ENCODE measurements around the gene NNAT. TPM values are rescaled to one million over a fixed set of nuclear protein-coding genes. Genes with fewer than 3 reads are reported as not detected.
A peak's percentile ranks its signal among the peaks of the same experiment; 100 is the strongest.

NNAT gene
- total RNA-seq, 2 experiments from 2014 or later: 0.23 to 0.36 TPM

- H3K4me1 Mint-ChIP-seq: no peaks in the 10 kb centered on the region
- no peak overlapping the region for H3K4me3 Mint-ChIP-seq
- no peak overlapping the region for H3K27ac Mint-ChIP-seq
- H3K27me3 Mint-ChIP-seq: peaks cover 19% of the 10 kb centered on the region
- no peak for DNase-seq
- no peaks in the 10 kb centered on the region for H3K36me3 Mint-ChIP-seq
- no peaks in the 10 kb centered on the region for H3K9me3 Mint-ChIP-seq
These were observed 37.7 kb downstream of the NNAT start for GRCh38 chr20:37558779-37559178.

- Mint-ChIP-seq H3K27me3 (peaks cover 25% of the 10 kb centered on the region), H3K4me1 (no peaks in the 10 kb centered on the region), H3K27ac (no peak overlapping the region), H3K4me3 (no peak overlapping the region), H3K36me3 (no peaks in the 10 kb centered on the region), H3K9me3 (no peaks in the 10 kb centered on the region)
- no peak for DNase-seq
These were observed 38.4 kb downstream of the NNAT start for GRCh38 chr20:37559312-37560027.

GRCh38 chr20:37560629-37561028, 39.6 kb downstream of the NNAT start:
- no peak for DNase-seq
- H3K27me3 Mint-ChIP-seq: peaks cover 37% of the 10 kb centered on the region
- no peaks in the 10 kb centered on the region for H3K4me1 Mint-ChIP-seq
- H3K27ac Mint-ChIP-seq: no peak overlapping the region
- no peak overlapping the region for H3K4me3 Mint-ChIP-seq
- no peaks in the 10 kb centered on the region for H3K36me3 Mint-ChIP-seq
- no peaks in the 10 kb centered on the region for H3K9me3 Mint-ChIP-seq

- Mint-ChIP-seq H3K4me1 (no peaks in the 10 kb centered on the region), H3K9me3 (no peaks in the 10 kb centered on the region), H3K27ac (no peak overlapping the region), H3K4me3 (no peak overlapping the region), H3K27me3 (peaks cover 44% of the 10 kb centered on the region), H3K36me3 (no peaks in the 10 kb centered on the region)
- no peak for DNase-seq
These were observed 41.8 kb downstream of the NNAT start for GRCh38 chr20:37562695-37563480.

GRCh38 chr20:37564016-37564387, 43.0 kb downstream of the NNAT start:
- no peak overlapping the region for H3K4me3 Mint-ChIP-seq
- peaks cover 54% of the 10 kb centered on the region for H3K27me3 Mint-ChIP-seq
- no peaks in the 10 kb centered on the region for H3K36me3 Mint-ChIP-seq
- DNase-seq: no peak
- no peaks in the 10 kb centered on the region for H3K9me3 Mint-ChIP-seq
- no peak overlapping the region for H3K27ac Mint-ChIP-seq
- no peaks in the 10 kb centered on the region for H3K4me1 Mint-ChIP-seq

GRCh38 chr20:37564388-37565133, 43.5 kb downstream of the NNAT start:
- Mint-ChIP-seq H3K27me3 (peaks cover 60% of the 10 kb centered on the region), H3K36me3 (no peaks in the 10 kb centered on the region), H3K4me1 (no peaks in the 10 kb centered on the region), H3K4me3 (no peak overlapping the region), H3K9me3 (no peaks in the 10 kb centered on the region), H3K27ac (no peak overlapping the region)
- DNase-seq: peak; percentile 50

- Mint-ChIP-seq H3K4me1 (no peaks in the 10 kb centered on the region), H3K9me3 (no peaks in the 10 kb centered on the region), H3K27ac (no peak overlapping the region), H3K27me3 (peaks cover 65% of the 10 kb centered on the region), H3K36me3 (no peaks in the 10 kb centered on the region), H3K4me3 (no peak overlapping the region)
- DNase-seq: no peak
These were observed 44.2 kb downstream of the NNAT start for GRCh38 chr20:37565134-37565811.

GRCh38 chr20:37566590-37567330, 45.7 kb downstream of the NNAT start:
- DNase-seq: no peak
- H3K9me3 Mint-ChIP-seq: no peaks in the 10 kb centered on the region
- H3K36me3 Mint-ChIP-seq: no peaks in the 10 kb centered on the region
- no peak overlapping the region for H3K27ac Mint-ChIP-seq
- H3K4me3 Mint-ChIP-seq: no peak overlapping the region
- peaks cover 68% of the 10 kb centered on the region for H3K27me3 Mint-ChIP-seq
- H3K4me1 Mint-ChIP-seq: no peaks in the 10 kb centered on the region

GRCh38 chr20:37567331-37567665, 46.2 kb downstream of the NNAT start:
- DNase-seq: no peak
- Mint-ChIP-seq H3K4me3 (no peak overlapping the region), H3K9me3 (no peaks in the 10 kb centered on the region), H3K27me3 (peaks cover 63% of the 10 kb centered on the region), H3K27ac (no peak overlapping the region), H3K4me1 (no peaks in the 10 kb centered on the region), H3K36me3 (no peaks in the 10 kb centered on the region)

GRCh38 chr20:37567671-37568588, 46.9 kb downstream of the NNAT start:
- Mint-ChIP-seq H3K27ac (no peak overlapping the region), H3K36me3 (no peaks in the 10 kb centered on the region), H3K9me3 (no peaks in the 10 kb centered on the region), H3K4me1 (no peaks in the 10 kb centered on the region), H3K4me3 (no peak overlapping the region), H3K27me3 (peaks cover 65% of the 10 kb centered on the region)
- DNase-seq: no peak

- peaks cover 57% of the 10 kb centered on the region for H3K27me3 Mint-ChIP-seq
- H3K27ac Mint-ChIP-seq: no peak overlapping the region
- H3K9me3 Mint-ChIP-seq: no peaks in the 10 kb centered on the region
- H3K36me3 Mint-ChIP-seq: no peaks in the 10 kb centered on the region
- DNase-seq: no peak
- H3K4me1 Mint-ChIP-seq: no peaks in the 10 kb centered on the region
- no peak overlapping the region for H3K4me3 Mint-ChIP-seq
These were observed 49.4 kb downstream of the NNAT start for GRCh38 chr20:37570419-37570818.

GRCh38 chr20:37571033-37571432, 50.0 kb downstream of the NNAT start:
- DNase-seq: no peak
- H3K36me3 Mint-ChIP-seq: no peaks in the 10 kb centered on the region
- no peaks in the 10 kb centered on the region for H3K4me1 Mint-ChIP-seq
- H3K9me3 Mint-ChIP-seq: no peaks in the 10 kb centered on the region
- H3K27ac Mint-ChIP-seq: no peak overlapping the region
- H3K27me3 Mint-ChIP-seq: peaks cover 53% of the 10 kb centered on the region
- H3K4me3 Mint-ChIP-seq: no peak overlapping the region
